ACC112 (cell line): ENCODE results near the gene PCDHGB3.
"Not testable (repeated sequence)": the region's sequence is repeated elsewhere in the genome, so short reads cannot be mapped to it uniquely, and the experiment has no call there.

Experiments used
- H2AFZ ChIP-seq: fragments of 200-600 bp; sonication (generic); one replicate; pipeline ENCODE4 v1.6.0; 2017; ENCODE audit warnings: antibody characterized with exemption, low read length; ENCODE audit not compliant: unreplicated experiment
- H3K27ac ChIP-seq: fragments of 200-600 bp; sonication (generic); 2 replicates; pipeline ENCODE4 v1.5.1; 2014; ENCODE audit warnings: low read depth, mild to moderate bottlenecking, antibody characterized with exemption, low read length, moderate library complexity
- H3K27me3 ChIP-seq: fragments of 200-600 bp; sonication (generic); 2 replicates; pipeline ENCODE4 v1.6.1; 2014; ENCODE audit warnings: mild to moderate bottlenecking, antibody characterized with exemption, low read length, moderate library complexity, mixed read lengths; ENCODE audit not compliant: insufficient read depth
- H3K36me3 ChIP-seq: fragments of 200-600 bp; sonication (generic); 2 replicates; pipeline ENCODE4 v1.6.1; 2016; ENCODE audit warnings: mild to moderate bottlenecking, antibody characterized with exemption, low read length, moderate library complexity, mixed read lengths; ENCODE audit not compliant: insufficient read depth
- H3K4me1 ChIP-seq: fragments of 200-600 bp; sonication (generic); one replicate; pipeline ENCODE4 v1.6.1; 2016; ENCODE audit warnings: low read length, mixed read lengths; ENCODE audit not compliant: insufficient read depth, unreplicated experiment, control insufficient read depth
- H3K4me3 ChIP-seq: fragments of 200-600 bp; sonication (generic); 2 replicates; pipeline ENCODE4 v1.5.1; 2014; ENCODE audit warnings: mild to moderate bottlenecking, low read depth, low read length
- H3K79me2 ChIP-seq: fragments of 200-600 bp; sonication (generic); one replicate; pipeline ENCODE4 v1.6.0; 2016; ENCODE audit warnings: low read length; ENCODE audit not compliant: control insufficient read depth, unreplicated experiment, insufficient read depth

The PCDHGB3 gene

DNA sequence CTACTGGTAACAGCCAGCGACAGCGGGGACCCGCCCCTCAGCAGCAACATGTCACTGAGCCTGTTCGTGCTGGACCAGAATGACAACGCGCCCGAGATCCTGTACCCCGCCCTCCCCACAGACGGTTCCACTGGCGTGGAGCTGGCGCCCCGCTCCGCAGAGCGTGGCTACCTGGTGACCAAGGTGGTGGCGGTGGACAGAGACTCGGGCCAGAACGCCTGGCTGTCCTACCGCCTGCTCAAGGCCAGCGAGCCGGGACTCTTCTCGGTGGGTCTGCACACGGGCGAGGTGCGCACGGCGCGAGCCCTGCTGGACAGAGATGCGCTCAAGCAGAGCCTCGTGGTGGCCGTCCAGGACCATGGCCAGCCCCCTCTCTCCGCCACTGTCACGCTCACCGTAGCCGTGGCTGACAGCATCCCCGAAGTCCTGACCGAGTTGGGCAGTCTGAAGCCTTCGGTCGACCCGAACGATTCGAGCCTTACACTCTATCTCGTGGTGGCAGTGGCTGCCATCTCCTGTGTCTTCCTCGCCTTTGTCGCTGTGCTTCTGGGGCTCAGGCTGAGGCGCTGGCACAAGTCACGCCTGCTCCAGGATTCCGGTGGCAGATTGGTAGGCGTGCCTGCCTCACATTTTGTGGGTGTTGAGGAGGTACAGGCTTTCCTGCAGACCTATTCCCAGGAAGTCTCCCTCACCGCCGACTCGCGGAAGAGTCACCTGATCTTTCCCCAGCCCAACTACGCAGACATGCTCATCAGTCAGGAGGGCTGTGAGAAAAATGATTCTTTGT is 24.6 kb downstream of the PCDHGB3 start:
- H2AFZ ChIP-seq, H3K4me1 ChIP-seq, H3K36me3 ChIP-seq, H3K79me2 ChIP-seq, H3K27ac ChIP-seq, H3K4me3 ChIP-seq: not testable (repeated sequence)
- H3K27me3 ChIP-seq: peaks cover 80% of the 10 kb centered on the region

DNA sequence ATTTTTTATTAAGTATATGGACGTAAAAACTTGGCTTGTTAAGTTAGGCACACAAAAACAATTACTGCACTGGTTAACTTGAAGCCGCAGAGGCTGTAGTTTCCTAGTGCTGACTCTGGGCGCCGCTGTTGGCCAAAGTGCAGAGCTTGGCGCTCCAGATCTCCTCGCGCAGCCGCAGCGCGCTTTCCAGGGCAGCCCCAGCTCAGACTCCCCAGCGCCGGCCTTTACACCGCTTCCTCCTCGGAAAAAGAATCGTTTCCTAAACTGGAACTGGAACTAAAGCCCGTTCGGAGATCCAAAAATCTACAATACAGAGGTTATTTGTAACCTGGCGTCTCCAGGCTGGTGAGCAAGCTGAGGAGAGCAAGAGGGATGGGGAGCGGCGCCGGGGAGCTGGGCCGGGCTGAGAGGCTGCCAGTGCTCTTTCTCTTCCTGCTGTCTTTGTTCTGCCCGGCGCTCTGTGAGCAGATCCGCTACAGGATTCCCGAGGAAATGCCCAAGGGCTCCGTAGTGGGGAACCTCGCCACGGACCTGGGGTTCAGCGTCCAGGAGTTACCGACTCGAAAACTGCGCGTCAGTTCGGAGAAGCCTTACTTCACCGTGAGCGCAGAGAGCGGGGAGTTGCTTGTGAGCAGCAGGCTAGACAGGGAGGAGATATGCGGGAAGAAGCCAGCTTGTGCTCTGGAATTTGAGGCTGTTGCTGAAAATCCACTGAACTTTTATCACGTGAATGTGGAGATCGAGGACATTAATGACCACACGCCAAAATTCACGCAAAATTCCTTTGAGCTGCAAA is 27.9 kb downstream of the PCDHGB3 start, which contains the start of gene PCDHGB5:
PCDHGB5 (plus strand) TSS at position 192 of the 796 bp plus-strand sequence; CDS start at position 373, 181 bp downstream.
- H3K4me1 ChIP-seq, H3K36me3 ChIP-seq, H3K79me2 ChIP-seq, H3K27ac ChIP-seq: not testable (repeated sequence)
- Histone ChIP-seq H2AFZ (peak within 1 kb of the TSS; percentile 45), H3K4me3 (peak within 1 kb of the TSS; percentile 76), H3K27me3 (peaks cover 79% of the 10 kb centered on the region)

DNA sequence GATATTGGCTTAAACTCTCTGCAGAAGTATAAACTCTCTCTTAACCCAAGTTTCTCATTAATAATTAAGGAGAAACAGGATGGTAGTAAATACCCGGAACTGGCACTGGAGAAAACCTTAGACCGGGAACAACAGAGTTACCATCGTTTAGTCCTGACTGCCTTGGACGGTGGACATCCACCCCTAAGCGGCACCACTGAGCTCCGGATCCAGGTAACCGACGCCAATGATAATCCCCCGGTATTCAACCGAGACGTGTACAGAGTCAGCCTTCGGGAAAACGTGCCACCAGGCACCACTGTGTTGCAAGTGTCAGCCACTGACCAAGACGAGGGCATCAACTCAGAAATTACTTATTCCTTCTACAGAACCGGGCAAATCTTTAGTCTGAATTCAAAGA is 28.6 kb downstream of the PCDHGB3 start:
- Histone ChIP-seq H3K4me1 (no peaks in the 10 kb centered on the region), H3K79me2 (no peaks in the 10 kb centered on the region), H3K27ac (no peak overlapping the region), H3K4me3 (peak overlapping the region; percentile 45; the same call in 1 of the 2 replicates), H3K27me3 (peaks cover 79% of the 10 kb centered on the region), H2AFZ (no peak overlapping the region), H3K36me3 (peaks cover 5% of the 10 kb centered on the region; the same call in 1 of the 2 replicates)

DNA sequence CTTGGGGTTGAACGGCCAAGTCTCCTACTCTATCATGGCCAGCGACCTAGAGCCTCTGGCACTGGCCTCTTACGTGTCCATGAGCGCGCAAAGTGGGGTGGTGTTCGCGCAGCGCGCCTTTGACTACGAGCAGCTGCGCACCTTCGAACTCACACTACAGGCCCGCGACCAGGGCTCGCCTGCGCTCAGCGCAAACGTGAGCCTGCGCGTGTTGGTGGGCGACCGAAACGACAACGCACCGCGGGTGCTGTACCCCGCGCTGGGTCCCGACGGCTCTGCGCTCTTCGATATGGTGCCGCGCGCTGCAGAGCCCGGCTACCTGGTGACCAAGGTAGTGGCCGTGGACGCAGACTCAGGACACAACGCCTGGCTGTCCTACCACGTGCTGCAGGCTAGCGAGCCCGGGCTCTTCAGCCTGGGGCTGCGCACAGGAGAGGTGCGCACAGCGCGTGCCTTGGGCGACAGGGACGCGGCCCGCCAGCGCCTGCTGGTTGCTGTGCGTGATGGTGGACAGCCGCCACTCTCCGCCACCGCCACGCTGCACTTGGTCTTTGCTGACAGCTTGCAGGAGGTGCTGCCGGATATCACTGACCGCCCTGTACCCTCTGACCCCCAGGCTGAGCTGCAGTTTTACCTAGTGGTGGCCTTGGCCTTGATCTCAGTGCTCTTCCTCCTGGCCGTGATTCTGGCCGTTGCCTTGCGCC is 29.7 kb downstream of the PCDHGB3 start:
- no peaks in the 10 kb centered on the region for H3K79me2 ChIP-seq
- H3K4me3 ChIP-seq: no peak overlapping the region
- H3K27ac ChIP-seq: no peak overlapping the region
- peaks cover 5% of the 10 kb centered on the region for H3K36me3 ChIP-seq
- peaks cover 81% of the 10 kb centered on the region for H3K27me3 ChIP-seq
- H2AFZ ChIP-seq: no peak overlapping the region
- no peaks in the 10 kb centered on the region for H3K4me1 ChIP-seq

DNA sequence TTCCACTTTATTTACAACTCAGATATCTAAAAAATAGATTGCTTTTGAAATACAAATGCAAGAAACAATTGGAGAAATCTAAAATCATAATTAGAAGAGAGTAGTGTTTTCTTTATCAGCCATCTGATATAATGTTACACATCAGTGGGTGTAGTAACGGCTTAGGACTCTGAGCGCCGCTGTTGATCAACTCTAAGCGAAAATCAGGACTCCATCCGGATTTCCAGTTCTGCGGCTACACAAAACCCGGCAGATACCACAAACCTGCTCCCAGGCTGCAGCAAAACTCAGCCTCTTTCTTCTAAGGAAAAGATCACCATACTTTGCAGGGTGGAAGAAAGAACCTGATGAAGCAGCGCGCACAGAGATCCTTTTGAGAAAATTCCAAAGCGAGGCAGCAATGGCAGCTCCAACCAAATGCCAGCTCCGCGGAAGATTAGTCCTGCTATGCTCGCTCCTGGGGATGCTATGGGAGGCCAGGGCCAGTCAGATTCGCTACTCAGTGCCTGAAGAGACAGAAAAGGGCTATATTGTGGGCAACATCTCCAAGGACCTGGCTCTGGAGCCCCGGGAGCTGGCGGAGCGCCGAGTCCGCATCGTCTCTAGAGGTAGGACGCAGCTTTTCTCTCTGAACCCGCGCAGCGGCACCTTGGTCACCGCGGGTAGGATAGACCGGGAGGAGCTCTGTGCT is 32.7 kb downstream of the PCDHGB3 start, which contains the start of gene PCDHGA9:
PCDHGA9 (plus strand) TSS at position 226 of the 691 bp plus-strand sequence; CDS start at position 401, 175 bp downstream.
- Histone ChIP-seq H3K36me3 (peaks cover 5% of the 10 kb centered on the region), H3K27ac (no peak within 1 kb of the TSS), H3K4me3 (peak within 1 kb of the TSS; percentile 58), H3K27me3 (peaks cover 79% of the 10 kb centered on the region), H3K4me1 (no peaks in the 10 kb centered on the region), H2AFZ (no peak within 1 kb of the TSS), H3K79me2 (no peaks in the 10 kb centered on the region)

DNA sequence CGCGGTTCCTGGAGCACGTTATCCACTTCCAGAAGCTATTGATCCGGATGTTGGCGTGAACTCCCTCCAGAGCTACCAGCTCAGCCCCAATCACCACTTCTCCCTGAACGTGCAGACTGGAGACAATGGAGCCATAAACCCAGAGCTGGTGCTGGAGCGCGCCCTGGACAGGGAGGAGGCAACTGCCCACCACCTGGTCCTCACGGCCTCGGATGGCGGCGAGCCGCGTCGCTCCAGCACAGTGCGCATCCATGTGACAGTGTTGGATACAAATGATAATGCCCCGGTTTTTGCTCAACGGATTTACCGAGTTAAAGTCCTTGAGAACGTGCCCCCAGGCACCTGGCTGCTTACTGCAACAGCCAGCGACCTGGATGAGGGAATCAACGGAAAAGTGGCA is 33.3 kb downstream of the PCDHGB3 start:
- H3K27ac ChIP-seq: no peak overlapping the region
- H3K27me3 ChIP-seq: peaks cover 85% of the 10 kb centered on the region
- H3K36me3 ChIP-seq: peaks cover 5% of the 10 kb centered on the region
- peak overlapping the region; percentile 58; the same call in 1 of the 2 replicates for H3K4me3 ChIP-seq
- no peaks in the 10 kb centered on the region for H3K79me2 ChIP-seq
- H3K4me1 ChIP-seq: no peaks in the 10 kb centered on the region
- H2AFZ ChIP-seq: no peak overlapping the region

DNA sequence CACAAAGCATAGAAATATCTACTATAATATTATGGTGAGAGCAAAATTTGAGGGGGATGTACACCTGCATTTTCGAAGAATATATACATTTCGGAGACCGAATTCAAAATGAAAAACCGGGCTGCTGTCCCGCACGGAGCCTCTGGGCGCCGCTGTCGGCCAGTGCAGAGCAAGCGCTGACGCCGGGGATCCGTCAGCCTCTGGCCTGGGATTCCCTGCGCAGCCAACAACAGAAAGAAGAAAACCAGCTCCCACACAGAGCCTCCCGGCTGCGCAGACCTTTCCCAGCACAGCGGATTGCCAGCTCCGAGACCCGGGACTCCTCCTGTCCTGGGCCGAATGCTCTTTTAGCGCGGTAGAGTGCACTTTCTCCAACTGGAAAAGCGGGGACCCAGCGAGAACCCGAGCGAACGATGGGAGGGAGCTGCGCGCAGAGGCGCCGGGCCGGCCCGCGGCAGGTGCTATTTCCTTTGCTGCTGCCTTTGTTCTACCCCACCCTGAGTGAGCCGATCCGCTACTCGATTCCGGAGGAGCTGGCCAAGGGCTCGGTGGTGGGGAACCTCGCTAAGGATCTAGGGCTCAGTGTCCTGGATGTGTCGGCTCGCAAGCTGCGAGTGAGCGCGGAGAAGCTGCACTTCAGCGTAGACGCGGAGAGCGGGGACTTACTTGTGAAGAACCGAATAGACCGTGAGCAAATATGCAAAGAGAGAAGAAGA is 37.9 kb downstream of the PCDHGB3 start, which contains the start of gene PCDHGB6:
PCDHGB6 (plus strand) TSS at position 232 of the 716 bp plus-strand sequence; CDS start at position 414, 182 bp downstream.
- not testable (repeated sequence) for H3K27ac ChIP-seq, H3K4me1 ChIP-seq, H3K4me3 ChIP-seq, H3K36me3 ChIP-seq, H2AFZ ChIP-seq, H3K79me2 ChIP-seq
- H3K27me3 ChIP-seq: peaks cover 65% of the 10 kb centered on the region

DNA sequence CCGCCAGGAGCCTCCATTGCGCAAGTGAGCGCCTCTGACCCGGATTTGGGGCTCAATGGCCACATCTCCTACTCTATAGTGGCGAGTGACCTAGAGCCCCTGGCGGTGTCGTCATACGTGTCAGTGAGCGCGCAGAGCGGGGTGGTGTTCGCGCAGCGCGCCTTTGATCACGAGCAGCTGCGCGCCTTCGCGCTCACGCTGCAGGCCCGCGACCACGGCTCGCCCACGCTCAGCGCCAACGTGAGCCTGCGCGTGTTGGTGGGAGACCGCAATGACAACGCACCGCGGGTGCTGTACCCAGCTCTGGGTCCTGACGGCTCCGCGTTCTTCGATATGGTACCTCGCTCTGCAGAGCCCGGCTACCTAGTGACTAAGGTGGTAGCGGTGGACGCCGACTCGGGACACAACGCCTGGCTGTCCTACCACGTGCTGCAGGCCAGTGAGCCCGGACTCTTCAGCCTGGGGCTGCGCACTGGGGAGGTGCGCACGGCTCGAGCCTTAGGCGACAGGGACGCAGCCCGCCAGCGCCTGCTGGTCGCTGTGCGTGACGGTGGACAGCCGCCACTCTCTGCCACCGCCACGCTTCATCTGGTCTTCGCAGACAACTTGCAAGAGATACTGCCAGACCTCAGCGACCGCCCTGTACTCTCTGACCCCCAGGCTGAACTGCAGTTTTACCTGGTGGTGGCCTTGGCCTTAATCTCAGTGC is 39.7 kb downstream of the PCDHGB3 start:
- Histone ChIP-seq H3K4me1 (no peaks in the 10 kb centered on the region), H3K79me2 (no peaks in the 10 kb centered on the region), H3K36me3 (no peaks in the 10 kb centered on the region), H3K27me3 (peaks cover 62% of the 10 kb centered on the region), H3K27ac (no peak overlapping the region), H3K4me3 (no peak overlapping the region), H2AFZ (no peak overlapping the region)

DNA sequence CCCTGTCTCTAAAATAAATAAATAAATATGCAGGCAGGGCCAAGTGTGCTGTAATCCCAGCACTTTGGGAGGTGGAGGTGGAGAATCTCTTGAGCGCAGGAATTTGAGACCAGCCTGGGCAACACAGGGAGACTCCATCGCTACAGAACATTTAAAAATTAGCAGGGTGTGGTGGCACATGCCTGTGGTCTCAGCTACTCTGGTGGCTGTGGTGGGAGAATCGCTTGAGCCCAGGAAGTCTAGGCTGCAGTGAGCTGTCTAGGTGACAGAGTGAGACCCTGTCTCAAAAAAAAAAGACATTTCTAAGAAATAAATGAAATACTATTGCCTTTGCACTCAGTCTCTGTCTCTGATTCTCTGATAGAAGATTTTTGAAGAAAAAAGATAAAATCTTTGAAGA is 41.5 kb downstream of the PCDHGB3 start:
- H3K4me3 ChIP-seq: no peak overlapping the region
- H2AFZ ChIP-seq: no peak overlapping the region
- H3K4me1 ChIP-seq: no peaks in the 10 kb centered on the region
- peaks cover 53% of the 10 kb centered on the region for H3K27me3 ChIP-seq
- H3K27ac ChIP-seq: no peak overlapping the region
- H3K79me2 ChIP-seq: no peaks in the 10 kb centered on the region
- H3K36me3 ChIP-seq: no peaks in the 10 kb centered on the region
